Uterus (tissue), 2 donors: ENCODE results near the gene ZNF699.

ENCODE experiments used
- CTCF ChIP-seq, 4 experiments: fragments of 200-600 bp in 2 of 4; fragments of 450-650 bp in 2 of 4; sonication (generic) in 2 of 4; IDR thresholded peaks; one replicate each; pipeline ENCODE4 v1.5.1; 2016 to 2019; ENCODE audit warnings: antibody characterized with exemption in 4 of 4, mild to moderate bottlenecking in 2 of 4, moderate library complexity in 1 of 4
- POLR2A ChIP-seq, 2 donors: fragments of 450-650 bp; IDR thresholded peaks; one replicate each; pipeline ENCODE4 v1.6.1; 2016; ENCODE audit warnings: antibody characterized with exemption in 2 of 2, mild to moderate bottlenecking in 1 of 2, moderate library complexity in 1 of 2

- TF ChIP-seq CTCF (IDR thresholded peaks at IDR 0.05): no peak
- TF ChIP-seq POLR2A (IDR thresholded peaks at IDR 0.05): no peak
Measured at GRCh38 chr19:9352505-9352904, 42.9 kb upstream of the ZNF699 start.
